GM18861 (cell line): ENCODE measurements around the gene PRMT7.

Source experiments
- ATAC-seq: cut with Tn5 transposase; IDR thresholded peaks from one replicate; pipeline ENCODE4 v1.9.1; 2021; ENCODE audit not compliant: unreplicated experiment

The PRMT7 gene

GRCh38 chr16:68374246-68374805, 63.5 kb downstream of the PRMT7 start:
- ATAC-seq, result no peak

GRCh38 chr16:68374961-68375660, 64.3 kb downstream of the PRMT7 start:
- no peak for ATAC-seq

DNA sequence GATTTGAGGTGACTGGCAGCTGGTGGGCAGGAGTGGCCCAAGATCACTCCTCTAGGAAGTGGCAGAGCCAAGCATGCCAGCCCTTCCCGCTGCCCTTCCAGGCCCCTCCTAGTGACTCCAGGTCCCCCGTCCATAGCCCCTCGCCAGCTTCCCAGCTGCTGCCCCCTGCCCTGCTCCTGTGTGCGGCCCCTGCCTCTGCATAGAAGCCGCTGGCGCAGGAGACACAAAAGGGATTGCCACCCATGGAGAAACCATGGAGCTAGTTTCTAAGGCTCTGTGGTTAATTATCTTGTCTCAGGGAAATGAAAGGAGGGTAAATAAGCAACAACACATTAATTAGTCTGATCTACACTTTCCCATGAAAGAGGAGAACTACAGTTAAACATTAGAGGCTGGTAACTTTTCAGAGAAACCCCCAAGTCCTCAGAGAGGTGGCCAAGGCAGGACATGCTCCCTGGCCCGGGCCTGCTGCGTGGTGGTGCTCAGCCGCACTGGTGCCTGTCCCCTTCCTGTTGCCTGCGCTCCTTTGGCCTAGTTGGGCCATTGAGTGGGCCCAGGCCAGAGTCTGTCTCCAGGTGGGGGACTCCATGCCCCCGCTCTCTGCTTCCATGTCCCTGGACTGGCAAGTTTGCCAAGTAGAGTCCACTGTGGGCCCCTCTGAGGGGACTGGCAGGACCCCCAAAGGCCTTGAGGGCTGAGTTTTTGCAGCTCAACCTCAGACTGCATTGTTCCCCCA, 65.2 kb downstream of the PRMT7 start:
- no peak for ATAC-seq

DNA sequence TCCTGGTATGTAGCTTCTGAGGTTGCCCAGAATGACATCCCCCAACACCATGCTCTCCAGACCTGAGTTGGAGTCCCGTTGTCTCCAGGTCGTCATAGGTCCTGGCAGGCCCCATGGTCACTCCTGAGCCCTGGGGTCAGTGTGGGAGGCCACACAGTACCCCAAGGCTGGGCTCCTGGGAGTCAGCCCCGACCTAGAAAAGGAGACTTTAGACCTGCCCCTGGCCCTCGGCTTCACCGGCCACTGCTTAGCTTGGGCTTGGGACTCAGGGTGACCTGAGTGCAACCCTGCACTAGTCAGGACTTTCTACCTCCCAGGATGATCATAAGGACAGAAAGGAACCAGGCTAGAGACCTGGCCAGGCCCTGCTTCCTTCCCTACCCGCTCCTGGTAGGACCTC, 65.8 kb downstream of the PRMT7 start:
- ATAC-seq, result no peak

- no peak for ATAC-seq
Measured at GRCh38 chr16:68377221-68377620, 66.4 kb downstream of the PRMT7 start.

DNA sequence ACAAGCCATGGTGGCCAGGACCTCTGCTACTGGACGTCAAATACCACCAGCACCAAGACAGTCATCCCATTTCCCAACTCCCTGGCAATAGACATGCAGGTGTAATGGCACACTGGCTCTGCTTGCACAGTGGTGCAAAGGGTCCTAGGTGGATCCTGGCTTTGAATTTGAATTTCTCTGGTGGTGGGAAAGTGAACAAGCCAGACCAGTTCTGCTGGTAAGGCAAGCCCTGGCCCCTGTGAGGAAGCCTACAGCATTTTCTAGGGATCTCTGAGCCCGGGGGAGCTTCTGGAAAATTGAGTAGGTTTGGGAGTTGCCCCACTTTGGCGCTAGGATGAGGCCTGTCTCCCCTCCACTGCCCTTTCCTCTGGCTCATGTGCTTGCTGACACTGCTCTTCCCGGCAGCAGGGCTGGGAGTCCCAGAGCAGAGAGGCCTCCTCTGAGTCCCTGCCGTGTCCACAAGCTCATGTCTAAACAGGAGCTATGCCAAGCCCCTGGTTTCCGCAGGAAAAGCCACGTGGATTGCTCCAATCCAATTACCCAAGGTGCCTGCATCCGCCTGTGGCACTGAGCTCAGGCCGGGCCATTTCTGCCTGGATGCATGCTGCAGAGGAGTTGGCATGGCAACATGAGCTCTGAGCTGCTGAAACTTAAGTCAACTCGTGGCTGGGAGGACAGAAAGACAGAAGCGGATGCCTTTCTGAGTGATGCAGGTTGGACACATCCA, 67.0 kb downstream of the PRMT7 start:
- ATAC-seq, result no peak

DNA sequence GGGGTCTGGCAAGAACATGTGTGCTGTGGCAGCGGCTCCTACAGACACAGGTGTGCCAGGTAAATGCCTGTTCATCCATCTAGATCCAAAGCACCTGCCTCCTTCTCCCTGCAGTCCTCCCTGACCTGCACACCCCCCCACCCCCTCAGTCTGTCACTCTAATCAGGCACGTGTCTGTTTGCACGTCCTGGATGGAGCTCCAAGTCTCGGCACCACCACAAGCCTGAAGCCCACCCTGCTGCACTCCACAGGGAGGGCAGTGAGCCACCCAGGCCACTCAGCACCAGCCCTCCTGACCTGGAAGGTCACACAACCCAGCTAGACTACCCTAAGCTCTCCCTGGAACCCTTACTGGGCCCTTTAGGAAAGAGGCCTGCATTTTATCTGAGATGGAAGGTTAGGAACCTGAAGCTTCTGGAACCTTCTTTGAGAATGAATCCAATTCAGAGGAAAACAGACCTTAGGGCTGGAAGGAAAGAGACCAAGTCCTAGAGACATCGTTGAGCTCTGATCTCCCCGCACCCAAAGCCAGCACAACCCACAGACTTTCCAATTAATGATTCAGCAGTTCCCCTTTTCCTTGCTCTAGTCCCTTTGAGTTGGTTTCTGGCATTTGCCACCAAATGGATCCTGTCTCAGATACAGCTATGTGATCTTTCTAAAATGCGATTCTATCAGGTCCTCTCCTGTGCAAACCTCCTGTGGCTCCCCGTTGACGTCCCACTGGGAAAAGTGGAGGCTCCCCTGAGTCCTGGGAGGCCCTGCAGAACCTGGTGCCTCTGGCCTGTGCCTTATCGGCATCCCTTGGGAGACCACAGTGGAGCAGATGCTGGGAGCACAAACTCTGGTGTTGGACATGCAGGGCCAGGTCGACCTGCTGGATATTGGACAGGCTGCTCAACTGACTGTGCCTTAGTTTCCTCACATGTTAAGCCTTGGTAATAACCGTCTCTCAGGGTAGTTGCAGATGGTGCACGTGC, 67.9 kb downstream of the PRMT7 start:
- ATAC-seq, result no peak

- ATAC-seq, result no peak
Measured at GRCh38 chr16:68379472-68380347, 68.9 kb downstream of the PRMT7 start.

- ATAC-seq, result no peak
Measured at GRCh38 chr16:68380348-68380670, 69.5 kb downstream of the PRMT7 start.

- no peak for ATAC-seq
Measured at GRCh38 chr16:68380676-68381362, 70.0 kb downstream of the PRMT7 start.

- ATAC-seq, result no peak
Measured at GRCh38 chr16:68381363-68381724, 70.5 kb downstream of the PRMT7 start.

DNA sequence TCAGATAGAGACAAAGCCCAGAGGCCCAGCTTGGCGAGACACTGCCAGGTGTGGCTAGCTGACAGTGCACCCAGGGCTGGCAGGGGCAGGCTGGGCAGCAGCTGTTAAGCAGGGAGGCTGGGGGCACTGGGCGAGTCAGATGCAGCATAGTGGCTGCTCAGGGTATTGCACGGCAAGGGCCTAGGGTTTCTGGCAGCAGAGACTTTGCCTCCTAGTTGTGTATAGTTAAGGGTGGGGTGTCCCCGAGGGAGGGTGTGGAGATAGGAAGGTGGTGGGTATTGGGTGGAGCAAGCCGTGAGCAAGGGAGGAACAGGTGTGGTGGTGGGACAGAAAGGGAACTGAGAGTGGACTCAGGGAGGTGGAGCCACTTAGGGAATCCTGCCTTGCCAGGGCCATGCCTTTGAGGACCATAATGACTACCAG, 71.5 kb downstream of the PRMT7 start:
- ATAC-seq, result no peak

- ATAC-seq, result no peak
Measured at GRCh38 chr16:68383858-68384257, 73.0 kb downstream of the PRMT7 start.

GRCh38 chr16:68384288-68385161, 73.7 kb downstream of the PRMT7 start:
- no peak for ATAC-seq

GRCh38 chr16:68385371-68385770, 74.6 kb downstream of the PRMT7 start:
- ATAC-seq, result no peak

GRCh38 chr16:68386628-68387027, 75.8 kb downstream of the PRMT7 start:
- no peak for ATAC-seq

DNA sequence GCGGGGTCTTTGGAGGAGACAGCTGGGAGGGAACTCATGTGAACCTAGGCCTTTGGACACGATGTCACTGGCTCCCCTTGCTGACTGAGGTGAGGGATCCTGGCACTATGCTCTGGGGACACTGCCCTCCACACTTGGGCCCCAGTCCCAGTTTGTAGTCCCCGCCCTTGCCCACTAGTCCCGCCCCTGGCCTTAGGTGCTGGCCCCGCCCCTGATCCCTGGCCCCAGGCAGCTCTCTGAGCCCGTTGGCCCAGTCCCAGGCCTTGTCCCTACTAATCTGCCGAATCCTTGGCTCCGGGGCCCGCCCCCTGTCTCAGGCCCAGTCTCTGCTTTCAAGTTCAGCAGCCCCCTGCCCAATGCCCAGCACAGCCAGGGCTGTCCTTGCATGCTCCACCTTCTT, 76.5 kb downstream of the PRMT7 start:
- ATAC-seq, result no peak

GRCh38 chr16:68388124-68388523, 77.3 kb downstream of the PRMT7 start:
- no peak for ATAC-seq
